Chondrocyte (in vitro differentiated cells): ENCODE results near the gene KRT9. TPM values are rescaled to one million over a fixed set of nuclear protein-coding genes. Genes with fewer than 3 reads are reported as not detected.

Experiments
- DNase-seq: peaks from one replicate; pipeline ENCODE4 v3.0.0; 2021; ENCODE audit warnings: mixed read lengths, low spot score
- H3K27ac Mint-ChIP-seq: one replicate; pipeline ENCODE4 v1.8.0; 2021; ENCODE audit warnings: mild to moderate bottlenecking, moderate library complexity, mixed read lengths; ENCODE audit not compliant: unreplicated experiment
- H3K27me3 Mint-ChIP-seq: 2 replicates; pipeline ENCODE4 v1.8.0; 2021; ENCODE audit warnings: low read depth, mixed read lengths
- H3K36me3 Mint-ChIP-seq: 2 replicates; pipeline ENCODE4 v1.8.0; 2021; ENCODE audit warnings: low read depth, mixed read lengths
- H3K4me1 Mint-ChIP-seq: 2 replicates; pipeline ENCODE4 v1.8.0; 2021; ENCODE audit warnings: low read depth, mild to moderate bottlenecking, mixed read lengths
- H3K4me3 Mint-ChIP-seq: one replicate; pipeline ENCODE4 v1.8.0; 2021; ENCODE audit warnings: mild to moderate bottlenecking, moderate library complexity, mixed read lengths; ENCODE audit not compliant: unreplicated experiment
- H3K9me3 Mint-ChIP-seq: 2 replicates; pipeline ENCODE4 v1.8.0; 2021; ENCODE audit warnings: low read depth, mixed read lengths
- total RNA-seq: library from RNA; stranded (reverse); gene quantifications from 3 replicates; pipeline ENCODE4 v1.2.1, GENCODE V29; 2021
- TF ChIP-seq, protein P1 (sequence below): fragments of 200-600 bp; sonication (generic); IDR thresholded peaks from 2 replicates; pipeline ENCODE4 v1.5.0; 2021; ENCODE audit warnings: antibody characterized with exemption, mild to moderate bottlenecking, moderate library complexity

KRT9 gene
- total RNA-seq, 1 donor from 2014 or later: not detected

GRCh38 chr17:41559548-41559947 is 12.3 kb downstream of the KRT9 start:
- no peak overlapping the region for H3K27ac Mint-ChIP-seq
- no peak overlapping the region for H3K4me3 Mint-ChIP-seq
- TF ChIP-seq, protein P1, sequence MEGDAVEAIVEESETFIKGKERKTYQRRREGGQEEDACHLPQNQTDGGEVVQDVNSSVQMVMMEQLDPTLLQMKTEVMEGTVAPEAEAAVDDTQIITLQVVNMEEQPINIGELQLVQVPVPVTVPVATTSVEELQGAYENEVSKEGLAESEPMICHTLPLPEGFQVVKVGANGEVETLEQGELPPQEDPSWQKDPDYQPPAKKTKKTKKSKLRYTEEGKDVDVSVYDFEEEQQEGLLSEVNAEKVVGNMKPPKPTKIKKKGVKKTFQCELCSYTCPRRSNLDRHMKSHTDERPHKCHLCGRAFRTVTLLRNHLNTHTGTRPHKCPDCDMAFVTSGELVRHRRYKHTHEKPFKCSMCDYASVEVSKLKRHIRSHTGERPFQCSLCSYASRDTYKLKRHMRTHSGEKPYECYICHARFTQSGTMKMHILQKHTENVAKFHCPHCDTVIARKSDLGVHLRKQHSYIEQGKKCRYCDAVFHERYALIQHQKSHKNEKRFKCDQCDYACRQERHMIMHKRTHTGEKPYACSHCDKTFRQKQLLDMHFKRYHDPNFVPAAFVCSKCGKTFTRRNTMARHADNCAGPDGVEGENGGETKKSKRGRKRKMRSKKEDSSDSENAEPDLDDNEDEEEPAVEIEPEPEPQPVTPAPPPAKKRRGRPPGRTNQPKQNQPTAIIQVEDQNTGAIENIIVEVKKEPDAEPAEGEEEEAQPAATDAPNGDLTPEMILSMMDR: no peak
- H3K9me3 Mint-ChIP-seq: no peaks in the 10 kb centered on the region
- H3K36me3 Mint-ChIP-seq: no peaks in the 10 kb centered on the region
- DNase-seq: no peak
- no peaks in the 10 kb centered on the region for H3K4me1 Mint-ChIP-seq
- peaks cover 47% of the 10 kb centered on the region for H3K27me3 Mint-ChIP-seq

DNA sequence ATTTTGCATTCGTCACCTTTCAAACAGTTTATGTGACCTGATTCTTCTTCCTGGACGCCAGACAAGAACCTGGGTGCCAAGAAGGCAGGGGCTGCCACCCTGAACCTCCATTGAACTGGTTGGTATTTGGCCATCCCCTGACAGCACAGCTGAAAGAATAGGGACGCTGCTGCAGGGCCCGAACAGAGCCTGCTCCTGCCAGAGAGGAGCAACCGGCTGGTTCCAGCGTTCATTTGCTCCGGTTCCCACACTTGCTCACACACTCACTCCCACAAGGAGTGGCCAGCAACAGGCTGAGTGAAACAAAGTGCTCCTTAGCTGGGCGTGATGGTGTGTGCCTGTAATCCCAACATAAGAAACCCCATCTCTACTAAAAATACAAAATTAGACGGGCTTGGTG is 14.9 kb downstream of the KRT9 start:
- no peak overlapping the region for H3K4me3 Mint-ChIP-seq
- H3K4me1 Mint-ChIP-seq: peaks cover 4% of the 10 kb centered on the region

GRCh38 chr17:41556306-41556705 is 15.6 kb downstream of the KRT9 start:
- TF ChIP-seq, protein P1: no peak
- Mint-ChIP-seq H3K4me1 (peaks cover 10% of the 10 kb centered on the region), H3K4me3 (no peak overlapping the region), H3K9me3 (no peaks in the 10 kb centered on the region), H3K27me3 (peaks cover 34% of the 10 kb centered on the region), H3K36me3 (no peaks in the 10 kb centered on the region), H3K27ac (no peak overlapping the region)
- no peak for DNase-seq

More for the DNA sequence above, 14.9 kb downstream of the KRT9 start:
- Mint-ChIP-seq H3K27ac (no peak overlapping the region), H3K9me3 (no peaks in the 10 kb centered on the region), H3K36me3 (no peaks in the 10 kb centered on the region), H3K27me3 (peaks cover 38% of the 10 kb centered on the region)
- TF ChIP-seq, protein P1: no peak
- no peak for DNase-seq

DNA sequence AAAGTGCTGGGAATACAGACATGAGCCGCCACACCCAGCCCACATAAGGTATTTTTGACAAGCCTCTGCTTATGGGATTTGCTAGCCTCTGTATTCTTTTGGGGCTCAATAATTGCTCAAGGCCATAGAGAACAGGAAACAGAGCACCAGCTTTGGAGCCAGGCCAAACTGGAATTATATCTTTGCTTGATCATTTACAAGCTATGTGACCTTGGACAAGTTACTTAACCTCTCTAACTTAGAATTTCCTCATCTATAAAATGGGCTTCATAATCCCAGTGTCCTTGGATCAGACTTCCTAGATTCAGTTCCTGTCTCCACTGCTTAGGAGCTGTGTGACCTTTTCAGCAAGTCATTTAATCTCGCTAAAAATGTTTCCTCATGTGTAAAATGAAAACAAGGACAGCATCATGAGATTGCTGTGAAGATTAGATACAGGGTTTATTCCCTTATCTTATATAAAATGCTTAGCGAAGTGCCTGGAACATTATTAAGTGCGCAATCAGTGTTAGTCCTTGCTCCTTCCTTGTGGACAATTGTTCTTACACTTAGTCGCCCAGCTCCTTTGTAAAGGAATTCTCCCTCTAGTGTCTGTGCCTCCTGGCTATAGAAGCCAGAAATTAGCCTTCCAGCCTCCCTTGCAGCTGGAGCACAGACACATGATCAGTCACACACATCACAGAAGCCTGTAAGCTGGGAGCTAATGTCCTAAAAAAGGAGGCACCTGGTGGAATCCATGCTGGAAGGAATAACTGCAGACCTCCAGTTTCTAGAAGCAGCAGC is 16.6 kb downstream of the KRT9 start:
- Mint-ChIP-seq H3K27ac (no peak overlapping the region), H3K4me1 (peaks cover 11% of the 10 kb centered on the region), H3K27me3 (peaks cover 26% of the 10 kb centered on the region), H3K36me3 (no peaks in the 10 kb centered on the region), H3K4me3 (no peak overlapping the region), H3K9me3 (no peaks in the 10 kb centered on the region)
- TF ChIP-seq, protein P1: no peak
- DNase-seq: no peak

- Mint-ChIP-seq H3K4me1 (peaks cover 16% of the 10 kb centered on the region), H3K36me3 (no peaks in the 10 kb centered on the region), H3K9me3 (no peaks in the 10 kb centered on the region), H3K27ac (no peak overlapping the region), H3K4me3 (no peak overlapping the region), H3K27me3 (peaks cover 20% of the 10 kb centered on the region)
- TF ChIP-seq, protein P1: no peak
- no peak for DNase-seq
These were observed 17.7 kb downstream of the KRT9 start for GRCh38 chr17:41553987-41554680.
